Effector memory CD4-positive, alpha-beta T cell (primary cell): ENCODE measurements around the gene FGG.

Experiments used
- DNase-seq, 3 donors: peaks; one replicate each; pipeline ENCODE4 v3.0.0-alpha.2; 2020
- H3K27ac ChIP-seq: 2 replicates; pipeline ENCODE4 v1.7.0; 2013; ENCODE audit warnings: mild to moderate bottlenecking, low read length, moderate library complexity; ENCODE audit not compliant: insufficient read depth, poor library complexity, severe bottlenecking
- H3K27me3 ChIP-seq: replicated peaks from 2 replicates; pipeline ENCODE4 v1.7.0; 2013; ENCODE audit warnings: mild to moderate bottlenecking, low read length; ENCODE audit not compliant: insufficient read depth, control insufficient read depth, poor library complexity, severe bottlenecking
- H3K36me3 ChIP-seq: 2 replicates; pipeline ENCODE4 v1.7.0; 2013; ENCODE audit warnings: mild to moderate bottlenecking, low read length, moderate library complexity; ENCODE audit not compliant: control insufficient read depth, insufficient read depth
- H3K4me1 ChIP-seq: 2 replicates; pipeline ENCODE4 v1.7.0; 2013; ENCODE audit warnings: low read length, mild to moderate bottlenecking; ENCODE audit not compliant: control insufficient read depth, insufficient read depth, poor library complexity, severe bottlenecking
- H3K4me3 ChIP-seq: 2 replicates; pipeline ENCODE4 v1.7.0; 2013; ENCODE audit warnings: low read length, low read depth, mild to moderate bottlenecking; ENCODE audit not compliant: insufficient read depth, poor library complexity, severe bottlenecking
- H3K9me3 ChIP-seq: 2 replicates; pipeline ENCODE4 v1.7.0; 2013; ENCODE audit warnings: mild to moderate bottlenecking, low read length, moderate library complexity; ENCODE audit not compliant: control insufficient read depth

FGG gene

DNA sequence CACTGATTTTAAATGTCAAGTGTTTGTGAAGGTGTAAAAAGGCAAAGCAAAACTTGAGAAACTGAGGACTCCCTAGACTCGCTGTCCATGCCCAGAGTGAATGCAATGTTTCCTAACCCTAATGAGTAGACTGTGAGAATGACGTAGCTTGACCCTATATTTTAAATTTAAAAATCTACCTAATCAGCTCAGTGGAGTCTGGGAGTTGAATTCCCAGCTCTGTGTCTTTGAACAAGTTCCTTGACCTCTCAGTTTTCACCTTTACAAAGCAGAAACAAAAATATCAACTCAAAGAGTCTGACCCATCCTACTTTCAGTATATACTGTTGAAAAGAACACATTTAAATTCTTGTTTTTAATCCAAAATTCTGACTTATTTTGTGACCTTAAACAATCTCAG, 24.3 kb downstream of the FGG start:
- DNase-seq, result no peak
- Histone ChIP-seq H3K4me3 (no peak overlapping the region), H3K9me3 (no peaks in the 10 kb centered on the region), H3K27me3 (no peaks in the 10 kb centered on the region), H3K4me1 (no peaks in the 10 kb centered on the region), H3K27ac (no peak overlapping the region), H3K36me3 (no peaks in the 10 kb centered on the region)

DNA sequence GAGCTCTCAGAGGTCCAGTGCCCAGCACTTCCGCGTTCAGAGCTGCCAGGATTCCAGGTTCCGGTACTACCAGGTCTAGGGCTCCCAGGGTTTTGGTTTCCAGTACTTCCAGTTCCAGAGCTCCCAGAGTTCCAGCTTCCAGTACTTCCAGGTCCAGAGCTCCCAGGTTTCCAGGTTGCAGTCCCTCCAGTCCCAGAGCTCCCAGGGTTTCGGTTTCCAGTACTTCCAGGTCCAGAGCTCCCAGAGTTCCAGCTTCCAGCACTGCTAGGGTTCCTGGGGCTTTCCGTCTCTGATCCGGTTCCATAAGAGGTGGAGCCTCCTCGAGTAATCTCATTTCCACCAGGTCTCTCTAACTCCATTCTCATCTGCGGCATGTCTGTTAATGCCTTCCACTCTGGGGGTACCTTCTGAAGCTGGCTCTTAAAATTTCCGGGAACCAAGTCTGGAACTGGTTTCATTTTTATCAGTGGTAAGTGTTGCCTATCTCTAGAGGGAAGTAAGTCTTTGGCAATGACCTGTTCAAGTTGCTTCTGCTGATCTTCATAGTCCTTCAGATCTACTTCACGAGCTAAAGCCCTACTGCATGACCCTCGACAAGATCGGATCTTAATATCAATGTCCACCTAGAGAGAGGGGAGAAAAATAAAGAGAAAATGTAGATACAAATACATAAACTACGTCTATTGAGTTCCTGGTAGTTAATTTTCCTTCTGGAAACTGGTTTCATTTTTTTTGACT, 26.0 kb downstream of the FGG start:
- DNase-seq, result no peak
- H3K9me3 ChIP-seq, result no peaks in the 10 kb centered on the region
- no peaks in the 10 kb centered on the region for H3K36me3 ChIP-seq
- no peaks in the 10 kb centered on the region for H3K27me3 ChIP-seq
- H3K27ac ChIP-seq, result no peak overlapping the region
- no peak overlapping the region for H3K4me3 ChIP-seq
- H3K4me1 ChIP-seq, result no peaks in the 10 kb centered on the region

DNA sequence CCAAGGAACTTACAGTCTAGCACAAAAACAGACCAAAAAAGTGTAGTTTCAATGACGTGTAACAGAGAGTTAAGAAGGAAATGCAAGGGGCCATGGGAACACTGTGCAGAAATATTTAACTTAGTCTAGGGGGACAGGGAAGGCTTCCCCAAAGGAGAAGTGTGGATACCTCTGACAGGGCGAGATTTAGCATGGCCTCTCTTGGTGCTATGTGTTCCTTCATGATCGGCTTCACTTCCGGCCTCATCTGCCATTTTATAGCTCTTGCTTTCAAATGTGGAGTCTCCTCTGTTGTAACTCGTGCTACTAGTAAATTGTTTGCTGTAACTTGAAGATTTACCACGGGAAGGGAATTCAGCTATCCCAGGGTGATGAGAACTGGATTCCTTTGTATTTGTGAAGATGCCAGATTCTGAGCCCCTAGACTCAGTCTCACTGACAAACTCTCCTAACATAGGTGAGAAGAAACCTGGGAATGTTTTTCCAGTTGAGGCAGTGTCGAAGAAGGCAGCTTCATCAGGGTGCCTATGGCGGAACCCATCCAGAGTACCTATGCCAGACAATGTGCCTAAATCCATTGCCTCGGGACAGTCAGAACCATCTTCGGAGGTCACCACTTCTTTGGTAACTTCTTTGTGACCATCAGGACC, 27.0 kb downstream of the FGG start:
- no peak overlapping the region for H3K27ac ChIP-seq
- H3K36me3 ChIP-seq, result no peaks in the 10 kb centered on the region
- H3K9me3 ChIP-seq, result no peaks in the 10 kb centered on the region
- no peaks in the 10 kb centered on the region for H3K27me3 ChIP-seq
- no peaks in the 10 kb centered on the region for H3K4me1 ChIP-seq
- no peak overlapping the region for H3K4me3 ChIP-seq
- DNase-seq, result no peak

- no peaks in the 10 kb centered on the region for H3K4me1 ChIP-seq
- no peak overlapping the region for H3K27ac ChIP-seq
- no peaks in the 10 kb centered on the region for H3K36me3 ChIP-seq
- DNase-seq, result no peak
- no peaks in the 10 kb centered on the region for H3K27me3 ChIP-seq
- no peaks in the 10 kb centered on the region for H3K9me3 ChIP-seq
- H3K4me3 ChIP-seq, result no peak overlapping the region
These were observed 28.2 kb downstream of the FGG start for GRCh38 chr4:154584259-154584658.

GRCh38 chr4:154583677-154584076, 28.8 kb downstream of the FGG start:
- H3K4me1 ChIP-seq, result no peaks in the 10 kb centered on the region
- no peaks in the 10 kb centered on the region for H3K36me3 ChIP-seq
- no peak overlapping the region for H3K27ac ChIP-seq
- no peaks in the 10 kb centered on the region for H3K27me3 ChIP-seq
- H3K9me3 ChIP-seq, result no peaks in the 10 kb centered on the region
- DNase-seq, result no peak
- H3K4me3 ChIP-seq, result no peak overlapping the region

- no peak for DNase-seq
- H3K4me3 ChIP-seq, result no peak overlapping the region
- H3K4me1 ChIP-seq, result no peaks in the 10 kb centered on the region
- no peak overlapping the region for H3K27ac ChIP-seq
- no peaks in the 10 kb centered on the region for H3K27me3 ChIP-seq
- no peaks in the 10 kb centered on the region for H3K9me3 ChIP-seq
- no peaks in the 10 kb centered on the region for H3K36me3 ChIP-seq
These were observed 29.2 kb downstream of the FGG start for GRCh38 chr4:154583230-154583629.

DNA sequence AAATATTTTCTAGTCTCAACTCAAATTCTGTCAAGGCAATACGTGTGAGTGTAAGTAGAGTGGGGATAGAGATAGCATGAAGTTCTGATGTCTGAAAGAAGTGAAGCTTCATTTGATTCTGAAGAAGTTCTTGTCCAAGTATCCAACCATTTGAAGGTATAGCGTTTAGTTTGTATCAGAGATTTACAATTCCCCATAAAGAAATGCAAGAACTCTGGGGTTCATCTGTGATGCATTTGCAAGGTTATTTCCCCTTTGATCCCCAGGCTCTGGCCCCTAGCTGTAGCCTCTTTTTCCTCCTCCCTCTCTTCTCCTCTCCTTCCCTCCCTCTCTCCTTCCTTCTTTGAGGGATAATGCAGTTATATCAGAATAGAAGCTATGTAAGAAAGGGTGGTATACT, 29.7 kb downstream of the FGG start:
- no peaks in the 10 kb centered on the region for H3K27me3 ChIP-seq
- no peak overlapping the region for H3K4me3 ChIP-seq
- no peaks in the 10 kb centered on the region for H3K9me3 ChIP-seq
- no peak overlapping the region for H3K27ac ChIP-seq
- no peaks in the 10 kb centered on the region for H3K4me1 ChIP-seq
- no peaks in the 10 kb centered on the region for H3K36me3 ChIP-seq
- no peak for DNase-seq

GRCh38 chr4:154579927-154580326, 32.5 kb downstream of the FGG start:
- no peak overlapping the region for H3K27ac ChIP-seq
- H3K4me1 ChIP-seq, result no peaks in the 10 kb centered on the region
- no peak overlapping the region for H3K4me3 ChIP-seq
- no peaks in the 10 kb centered on the region for H3K27me3 ChIP-seq
- no peaks in the 10 kb centered on the region for H3K36me3 ChIP-seq
- no peaks in the 10 kb centered on the region for H3K9me3 ChIP-seq
- no peak for DNase-seq

DNA sequence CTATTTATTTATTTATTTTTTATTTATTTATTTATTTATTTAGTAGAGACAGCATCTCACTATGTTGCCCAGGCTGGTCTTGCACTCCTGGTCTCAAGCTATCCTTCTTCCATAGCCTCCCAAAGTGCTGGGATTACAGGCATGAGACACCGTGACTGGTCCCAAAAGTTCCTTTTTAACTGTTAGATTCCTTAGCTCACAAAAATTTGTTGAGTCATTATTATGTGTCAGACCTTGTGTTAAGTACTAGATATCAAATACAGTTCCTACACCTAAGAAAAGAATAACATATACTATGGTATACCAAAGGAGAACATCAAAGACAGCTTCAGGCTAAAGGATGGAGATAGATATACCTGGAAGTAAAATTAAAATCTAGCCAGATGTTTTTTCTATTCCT, 33.5 kb downstream of the FGG start:
- H3K36me3 ChIP-seq, result no peaks in the 10 kb centered on the region
- no peak overlapping the region for H3K4me3 ChIP-seq
- no peaks in the 10 kb centered on the region for H3K27me3 ChIP-seq
- no peaks in the 10 kb centered on the region for H3K9me3 ChIP-seq
- no peak for DNase-seq
- H3K4me1 ChIP-seq, result no peaks in the 10 kb centered on the region
- H3K27ac ChIP-seq, result no peak overlapping the region

DNA sequence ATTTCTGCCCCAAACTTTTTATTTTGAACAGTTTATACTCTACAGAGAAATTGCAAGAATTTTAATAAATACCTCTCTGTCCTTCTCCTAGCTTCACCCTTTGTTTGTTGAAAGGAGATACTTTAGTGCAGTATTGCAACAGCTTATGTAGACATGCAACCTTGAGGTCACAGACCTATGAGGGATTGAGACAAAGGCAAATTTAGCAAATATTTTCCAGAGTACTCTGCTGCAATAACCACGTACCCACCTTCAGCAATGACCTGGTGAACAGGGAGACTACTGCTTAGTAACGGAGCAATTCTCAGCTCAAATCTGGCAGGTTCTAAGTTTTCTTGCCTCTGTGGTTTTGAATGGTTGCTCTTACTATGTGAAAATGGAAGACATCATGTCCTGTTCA, 35.1 kb downstream of the FGG start:
- Histone ChIP-seq H3K27ac (no peak overlapping the region), H3K9me3 (no peaks in the 10 kb centered on the region), H3K27me3 (no peaks in the 10 kb centered on the region), H3K4me3 (no peak overlapping the region), H3K36me3 (no peaks in the 10 kb centered on the region), H3K4me1 (no peaks in the 10 kb centered on the region)
- no peak for DNase-seq
